Measurements from ENCODE around the gene TRABD. TPM values are rescaled to one million over a fixed set of nuclear protein-coding genes. Genes with fewer than 3 reads are reported as not detected.

The TRABD gene
- total RNA-seq, 1 experiment from 2014 or later, result 82.4 TPM

GRCh38 chr22:50170453-50171318 lies 15.0 kb upstream of the TRABD start, which contains the start of gene PANX2:
Gene PANX2 (plus strand): TSS chr22:50170731. CDS start chr22:50170731, 0 bp downstream.
- no peak for DNase-seq (ENCODE audit: low read depth)
- in situ Hi-C loops (cut with HindIII; ENCODE audit: low pct_unique_long_range_greater_than_20kb, low sequenced_read_pairs), result no loop called here

GRCh38 chr22:50171319-50171964 lies 14.3 kb upstream of the TRABD start:
- in situ Hi-C loops (cut with HindIII; ENCODE audit: low pct_unique_long_range_greater_than_20kb, low sequenced_read_pairs), result no loop called here

DNA sequence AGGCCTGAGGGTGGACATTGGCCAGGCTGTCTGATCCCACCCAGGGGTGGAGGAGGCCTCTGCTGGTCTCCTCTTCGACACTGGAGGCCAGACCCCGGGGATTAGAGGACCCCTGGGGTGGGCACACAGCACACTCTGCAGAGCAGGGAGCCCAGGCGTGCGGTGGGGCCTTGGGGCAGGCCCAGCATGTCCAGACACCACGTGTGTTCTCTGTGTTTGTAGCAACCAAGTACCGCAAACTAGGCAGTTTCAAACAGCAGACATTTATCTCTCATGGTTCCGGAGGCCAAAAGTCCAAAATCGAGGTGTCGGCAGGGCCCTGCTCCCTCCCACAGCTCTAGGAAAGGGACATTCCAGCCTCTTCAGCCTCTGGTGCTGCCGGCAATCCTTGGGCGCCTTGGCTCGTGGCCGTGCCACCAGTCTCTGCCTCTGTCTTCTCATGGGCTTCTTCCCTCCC lies 13.7 kb upstream of the TRABD start:
- DNase-seq (ENCODE audit: low read depth), result no peak
- in situ Hi-C loops (cut with HindIII; ENCODE audit: low pct_unique_long_range_greater_than_20kb, low sequenced_read_pairs), result no loop called here

More at GRCh38 chr22:50171319-50171964, 14.3 kb upstream of the TRABD start:
- no peak for DNase-seq (ENCODE audit: low read depth)

DNA sequence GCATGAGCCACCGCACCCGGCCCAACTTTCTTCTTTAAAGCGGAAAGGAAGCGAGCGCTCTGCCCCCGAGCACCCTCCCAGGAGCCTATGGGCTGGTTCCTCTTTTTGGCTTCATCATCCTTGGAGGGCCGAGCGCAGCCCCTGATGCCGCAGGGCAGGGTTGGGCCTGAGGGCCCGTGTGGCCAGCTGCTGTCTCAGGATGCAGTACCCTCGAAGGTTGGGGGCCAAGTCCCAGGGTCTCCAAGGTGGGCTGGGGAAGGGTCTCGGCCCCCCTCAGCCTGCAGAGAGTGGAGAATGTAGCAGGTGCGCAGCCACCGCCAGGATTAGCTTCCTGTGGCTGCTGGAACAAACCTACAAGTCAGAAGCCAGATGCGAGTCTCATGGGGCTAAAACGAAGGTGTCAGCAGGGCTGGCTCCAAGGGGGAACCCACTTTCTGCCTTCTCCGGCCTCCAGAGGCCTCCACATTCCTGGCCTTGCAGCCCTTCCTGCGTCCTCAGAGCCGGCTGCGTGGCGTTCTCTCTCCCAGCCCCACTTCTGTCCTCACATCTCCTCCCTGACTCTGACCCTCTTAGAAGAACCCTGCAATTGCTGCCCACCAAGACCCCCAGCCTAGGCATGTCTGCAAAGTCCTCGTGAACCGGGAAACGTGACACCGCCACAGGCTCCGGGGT lies 12.3 kb upstream of the TRABD start:
- no peak for DNase-seq (ENCODE audit: low read depth)
- in situ Hi-C loops (cut with HindIII; ENCODE audit: low pct_unique_long_range_greater_than_20kb, low sequenced_read_pairs), result no loop called here

DNA sequence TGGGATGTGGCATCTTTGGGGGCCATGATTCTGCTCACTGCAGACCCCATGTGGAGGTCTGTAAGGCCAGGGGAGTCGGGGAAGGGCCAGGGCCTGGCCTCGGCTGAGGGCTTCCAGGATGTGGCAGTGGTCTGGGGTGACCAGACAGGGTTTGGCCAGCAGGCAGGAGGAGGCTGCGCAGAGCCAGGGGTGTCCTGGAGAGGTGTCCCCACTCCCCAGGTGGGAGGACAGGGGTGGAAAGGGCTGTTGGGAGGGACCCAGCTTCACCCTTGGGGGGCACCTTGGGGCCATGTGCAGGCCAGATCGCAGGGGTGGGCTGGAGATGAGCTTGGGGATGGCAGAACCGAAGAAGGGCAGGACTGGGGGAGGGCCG lies 11.7 kb upstream of the TRABD start:
- in situ Hi-C loops (cut with HindIII; ENCODE audit: low pct_unique_long_range_greater_than_20kb, low sequenced_read_pairs), result no loop called here
- no peak for DNase-seq (ENCODE audit: low read depth)

DNA sequence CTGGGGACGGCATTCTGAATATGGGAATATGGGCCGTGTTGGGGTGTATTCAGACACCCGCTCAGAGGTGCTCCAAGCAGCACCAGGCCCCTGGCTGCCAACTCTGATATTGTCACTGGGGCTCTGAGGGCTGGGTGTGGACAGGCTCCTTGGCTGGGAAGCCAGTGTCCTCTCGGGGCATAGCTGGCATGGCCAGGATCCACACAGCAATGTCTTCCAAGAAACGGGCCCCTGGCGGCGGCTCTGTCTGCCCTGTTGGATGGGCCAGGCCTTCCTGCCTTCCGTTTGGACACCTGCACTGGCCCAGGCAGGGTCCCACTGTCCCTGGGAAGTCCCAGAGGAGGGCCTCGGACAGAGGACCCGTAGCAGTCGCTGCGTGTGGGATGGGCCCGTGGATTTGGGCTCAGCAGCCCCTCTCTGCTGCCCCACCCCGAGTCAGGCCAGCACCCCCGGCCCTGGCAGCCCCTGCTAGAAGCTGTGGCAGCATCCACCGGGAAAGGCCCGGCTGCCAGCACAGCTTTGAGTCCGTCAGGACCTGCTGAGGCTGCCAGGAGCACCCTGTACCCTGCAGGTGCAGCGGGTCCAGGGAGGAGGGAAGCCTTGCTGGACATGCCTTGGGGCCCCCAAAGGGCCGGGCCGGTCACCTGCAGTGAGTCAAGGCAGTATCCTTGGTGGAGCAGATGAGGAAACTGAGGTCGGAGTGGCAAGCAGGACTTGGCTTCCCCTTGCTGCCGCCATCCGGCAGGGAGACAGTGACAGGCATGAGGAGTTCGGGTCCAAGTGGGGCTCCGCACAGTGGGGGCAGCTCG lies 11.1 kb upstream of the TRABD start:
- in situ Hi-C loops (cut with HindIII; ENCODE audit: low pct_unique_long_range_greater_than_20kb, low sequenced_read_pairs), result no loop called here
- DNase-seq (ENCODE audit: low read depth), result no peak

- in situ Hi-C loops (cut with HindIII; ENCODE audit: low pct_unique_long_range_greater_than_20kb, low sequenced_read_pairs), result no loop called here
- no peak for DNase-seq (ENCODE audit: low read depth)
These were observed 10.6 kb upstream of the TRABD start for GRCh38 chr22:50175191-50175461.

DNA sequence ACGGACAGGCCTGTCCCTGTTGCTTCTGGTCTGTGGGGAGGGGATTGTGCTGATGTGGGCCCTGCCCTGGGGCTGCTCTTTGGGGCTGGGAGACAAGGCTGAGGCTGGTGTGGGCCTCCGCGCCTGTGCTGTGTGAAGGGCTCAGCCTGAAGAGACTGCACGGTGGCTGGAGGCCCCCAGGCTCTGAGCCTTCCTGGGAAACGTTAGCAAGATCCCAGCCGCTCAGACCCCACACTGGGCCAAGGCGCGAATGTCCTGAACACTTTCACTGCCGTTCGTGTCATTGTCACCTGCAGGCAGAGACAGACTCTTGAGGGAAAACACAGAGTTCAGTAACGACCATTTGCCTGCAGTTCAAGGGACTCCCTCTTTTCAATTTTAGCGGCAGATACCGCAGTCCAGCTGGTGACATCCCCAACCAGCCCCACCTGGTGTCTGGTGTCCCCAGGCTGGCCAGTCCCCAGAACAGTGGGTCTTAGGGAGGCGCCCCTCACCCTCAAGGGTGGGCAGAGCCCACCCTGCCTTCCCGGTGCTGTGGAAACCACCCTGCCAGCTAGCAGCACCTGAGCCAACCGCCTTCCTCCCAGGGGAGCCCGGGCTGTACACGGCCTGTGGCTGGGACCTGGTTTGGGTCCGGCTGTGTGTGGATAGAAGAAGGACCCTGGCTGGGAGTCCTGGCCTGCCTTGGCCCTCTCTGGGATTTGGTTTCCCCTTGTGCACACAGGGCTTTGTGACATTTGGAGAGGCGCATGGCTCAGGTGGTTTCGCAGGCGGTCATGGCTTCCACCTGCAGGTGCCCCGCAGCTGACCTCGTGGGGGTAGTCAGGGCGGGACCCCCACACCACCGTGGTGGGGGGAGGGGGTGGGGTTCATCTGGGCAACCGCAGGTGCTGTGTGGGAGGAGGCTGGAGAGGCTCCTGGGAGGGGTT lies 9.5 kb upstream of the TRABD start:
- DNase-seq (ENCODE audit: low read depth), result no peak
- in situ Hi-C loops (cut with HindIII; ENCODE audit: low pct_unique_long_range_greater_than_20kb, low sequenced_read_pairs), result no loop called here

- DNase-seq (ENCODE audit: low read depth), result no peak
- in situ Hi-C loops (cut with HindIII; ENCODE audit: low pct_unique_long_range_greater_than_20kb, low sequenced_read_pairs), result no loop called here
These were observed 8.7 kb upstream of the TRABD start for GRCh38 chr22:50176850-50177536.

DNA sequence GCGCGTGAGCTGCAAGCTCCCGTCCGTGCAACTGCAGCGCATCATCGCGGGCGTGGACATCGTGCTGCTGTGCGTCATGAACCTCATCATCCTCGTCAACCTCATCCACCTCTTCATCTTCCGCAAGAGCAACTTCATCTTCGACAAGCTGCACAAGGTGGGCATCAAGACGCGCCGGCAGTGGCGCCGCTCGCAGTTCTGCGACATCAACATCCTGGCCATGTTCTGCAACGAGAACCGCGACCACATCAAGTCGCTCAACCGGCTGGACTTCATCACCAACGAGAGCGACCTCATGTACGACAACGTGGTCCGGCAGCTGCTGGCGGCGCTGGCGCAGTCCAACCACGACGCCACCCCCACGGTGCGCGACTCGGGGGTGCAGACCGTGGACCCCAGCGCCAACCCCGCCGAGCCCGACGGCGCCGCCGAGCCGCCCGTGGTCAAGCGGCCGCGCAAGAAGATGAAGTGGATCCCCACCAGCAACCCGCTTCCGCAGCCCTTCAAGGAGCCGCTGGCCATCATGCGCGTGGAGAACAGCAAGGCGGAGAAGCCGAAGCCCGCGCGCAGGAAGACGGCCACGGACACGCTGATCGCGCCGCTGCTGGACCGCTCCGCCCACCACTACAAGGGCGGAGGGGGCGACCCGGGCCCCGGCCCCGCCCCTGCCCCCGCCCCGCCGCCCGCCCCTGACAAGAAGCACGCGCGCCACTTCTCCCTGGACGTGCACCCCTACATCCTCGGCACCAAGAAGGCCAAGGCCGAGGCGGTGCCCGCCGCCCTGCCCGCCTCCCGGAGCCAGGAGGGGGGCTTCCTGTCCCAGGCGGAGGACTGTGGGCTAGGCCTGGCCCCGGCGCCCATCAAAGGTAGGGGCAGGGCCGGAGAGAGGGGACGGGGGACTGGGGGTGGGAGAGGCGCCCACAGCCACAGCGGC lies 7.9 kb upstream of the TRABD start:
- DNase-seq (ENCODE audit: low read depth), result no peak
- in situ Hi-C loops (cut with HindIII; ENCODE audit: low pct_unique_long_range_greater_than_20kb, low sequenced_read_pairs), result no loop called here

DNA sequence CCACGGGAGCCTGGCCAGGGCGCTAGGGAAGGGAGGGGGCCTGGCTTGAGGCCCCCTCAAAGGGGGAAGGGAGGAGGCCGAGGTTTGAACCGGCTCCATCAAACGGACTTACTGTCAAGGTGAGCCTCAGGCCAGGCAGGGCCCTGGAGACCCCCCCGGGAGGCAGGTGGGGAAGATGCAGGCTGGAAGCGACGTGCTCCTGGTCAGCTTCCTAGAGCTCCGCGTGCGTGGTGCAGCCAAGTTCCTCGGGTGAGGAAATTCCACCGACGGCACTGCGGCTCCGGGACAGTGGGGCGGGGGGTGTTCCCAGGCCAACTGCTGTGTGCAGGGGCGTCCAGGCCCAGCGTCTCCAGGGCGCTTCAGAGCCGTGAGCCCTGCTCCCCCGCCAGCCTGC lies 7.2 kb upstream of the TRABD start:
- in situ Hi-C loops (cut with HindIII; ENCODE audit: low pct_unique_long_range_greater_than_20kb, low sequenced_read_pairs), result no loop called here
- no peak for DNase-seq (ENCODE audit: low read depth)

DNA sequence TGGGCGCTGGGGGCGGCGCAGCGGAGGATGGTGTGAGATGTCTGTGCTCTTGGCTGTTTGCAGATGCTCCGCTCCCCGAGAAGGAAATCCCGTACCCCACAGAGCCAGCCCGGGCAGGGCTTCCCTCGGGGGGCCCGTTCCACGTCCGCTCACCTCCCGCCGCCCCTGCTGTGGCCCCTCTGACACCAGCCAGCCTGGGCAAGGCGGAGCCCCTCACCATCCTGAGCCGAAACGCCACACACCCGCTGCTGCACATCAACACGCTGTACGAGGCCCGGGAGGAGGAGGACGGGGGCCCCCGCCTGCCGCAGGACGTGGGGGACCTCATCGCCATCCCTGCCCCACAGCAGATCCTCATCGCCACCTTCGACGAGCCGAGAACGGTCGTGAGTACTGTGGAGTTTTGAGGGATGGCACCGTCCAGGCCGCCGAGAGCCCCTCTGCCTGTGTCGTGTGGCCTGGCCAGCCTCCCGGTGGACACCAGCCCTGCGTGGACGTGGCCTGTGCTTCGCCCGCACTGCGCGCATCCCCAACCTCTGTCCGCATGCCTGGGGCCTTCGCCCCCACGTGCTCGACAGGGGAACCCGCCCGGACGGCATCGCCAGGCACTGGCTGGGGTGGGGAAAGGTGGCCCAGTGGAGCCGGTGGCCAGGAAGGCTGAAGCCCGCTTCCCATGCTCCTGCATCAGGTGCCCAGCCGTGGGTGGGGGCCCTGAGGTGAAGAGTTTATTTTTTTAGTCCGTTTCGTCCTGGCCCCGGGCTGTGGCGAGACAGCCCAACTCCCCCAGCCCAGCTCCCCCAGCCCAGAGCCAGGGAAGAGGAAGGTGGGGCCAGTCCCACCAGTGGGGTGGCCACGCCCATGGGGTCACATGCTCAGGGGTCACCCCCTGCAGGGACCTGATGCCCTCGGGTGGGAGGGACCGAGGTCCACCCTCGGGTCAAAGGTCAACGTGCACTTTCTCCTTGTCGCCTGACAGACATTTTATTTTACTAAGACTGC lies 6.5 kb upstream of the TRABD start:
- in situ Hi-C loops (cut with HindIII; ENCODE audit: low pct_unique_long_range_greater_than_20kb, low sequenced_read_pairs), result no loop called here
- DNase-seq (ENCODE audit: low read depth), result no peak

DNA sequence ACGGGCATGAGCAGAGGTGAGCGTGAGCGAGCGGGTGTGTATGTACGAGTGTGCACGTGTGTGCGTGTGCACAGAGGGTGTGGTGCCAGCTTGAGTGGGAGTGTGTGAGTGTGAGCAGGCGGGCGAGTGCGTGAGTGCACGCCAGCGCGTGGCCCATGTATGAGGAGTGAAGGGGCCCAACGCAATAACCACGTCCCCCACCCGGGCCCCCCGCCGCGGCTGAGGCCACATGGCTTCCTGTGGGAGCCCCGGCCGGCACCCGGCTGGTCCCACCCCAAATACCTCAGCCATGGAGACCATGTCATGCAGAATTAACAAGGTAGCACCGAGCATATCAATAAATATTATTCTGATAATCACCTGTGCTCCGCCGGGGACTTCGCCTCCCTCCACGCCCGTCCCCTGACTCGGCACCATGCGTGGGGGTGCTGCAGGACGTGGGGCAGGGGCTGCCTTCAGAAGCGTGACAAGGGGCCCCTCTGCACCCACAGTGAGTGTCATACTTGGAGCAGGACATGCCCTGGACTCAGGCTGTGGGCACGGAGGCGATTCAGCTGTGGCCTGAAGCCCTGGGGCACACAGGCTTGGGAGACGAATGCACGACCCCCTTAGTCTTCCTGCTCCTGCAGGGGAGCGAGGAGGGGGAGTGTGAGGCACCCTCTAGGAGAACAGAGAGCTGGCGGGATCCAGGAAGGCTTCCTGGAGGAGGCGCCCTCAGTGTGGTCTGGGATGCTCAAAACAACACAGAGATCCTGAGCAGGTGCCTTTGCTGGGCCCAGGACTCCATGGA lies 5.6 kb upstream of the TRABD start:
- DNase-seq (ENCODE audit: low read depth), result no peak
- in situ Hi-C loops (cut with HindIII; ENCODE audit: low pct_unique_long_range_greater_than_20kb, low sequenced_read_pairs), result no loop called here

DNA sequence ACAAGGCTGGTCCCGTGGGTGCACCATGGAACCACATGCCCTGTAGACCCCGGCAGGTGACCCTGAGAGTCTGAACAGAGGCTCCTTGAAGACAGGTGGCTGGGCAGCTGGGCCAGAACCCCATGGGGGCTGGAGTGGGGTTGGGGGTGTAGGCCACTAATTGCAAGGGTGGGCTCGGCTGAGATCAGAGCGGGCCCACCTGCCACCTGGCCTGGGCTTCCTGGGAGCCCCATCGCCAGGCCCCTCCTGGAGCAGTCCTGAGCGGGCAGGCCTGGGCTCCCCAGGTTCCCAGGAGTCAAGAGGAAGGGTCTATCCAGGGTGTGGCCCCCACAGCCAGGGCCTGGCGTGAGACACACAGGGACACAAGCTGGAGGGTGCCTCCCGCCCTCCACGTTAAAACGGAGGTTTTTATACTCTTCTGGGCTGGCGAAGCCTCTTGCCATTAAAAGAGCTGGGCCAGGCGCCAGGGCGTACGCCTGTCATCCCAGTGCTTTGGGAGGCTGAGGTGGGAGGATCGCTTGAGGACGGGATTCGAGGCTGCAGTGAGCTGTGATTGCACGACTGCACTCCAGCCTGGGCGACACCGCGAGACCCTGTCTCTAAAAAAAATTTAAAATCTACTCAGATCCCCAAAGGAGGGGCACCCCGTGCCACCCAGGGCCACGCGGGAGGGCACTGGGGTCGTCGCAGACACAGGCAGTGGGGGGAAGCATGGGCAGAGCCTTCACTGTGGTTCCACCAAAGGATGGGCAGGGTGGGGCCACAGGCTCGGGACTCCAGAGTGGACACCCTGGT lies 4.8 kb upstream of the TRABD start:
- DNase-seq (ENCODE audit: low read depth), result no peak
- in situ Hi-C loops (cut with HindIII; ENCODE audit: low pct_unique_long_range_greater_than_20kb, low sequenced_read_pairs), result no loop called here

Measured in Caki2 (cell line).